Measurements from ENCODE around the gene TUT4. TPM values are rescaled to one million over a fixed set of nuclear protein-coding genes. Genes with fewer than 3 reads are reported as not detected.

The TUT4 gene
- total RNA-seq, 1 donor from 2014 or later = 36.2 TPM

DNA sequence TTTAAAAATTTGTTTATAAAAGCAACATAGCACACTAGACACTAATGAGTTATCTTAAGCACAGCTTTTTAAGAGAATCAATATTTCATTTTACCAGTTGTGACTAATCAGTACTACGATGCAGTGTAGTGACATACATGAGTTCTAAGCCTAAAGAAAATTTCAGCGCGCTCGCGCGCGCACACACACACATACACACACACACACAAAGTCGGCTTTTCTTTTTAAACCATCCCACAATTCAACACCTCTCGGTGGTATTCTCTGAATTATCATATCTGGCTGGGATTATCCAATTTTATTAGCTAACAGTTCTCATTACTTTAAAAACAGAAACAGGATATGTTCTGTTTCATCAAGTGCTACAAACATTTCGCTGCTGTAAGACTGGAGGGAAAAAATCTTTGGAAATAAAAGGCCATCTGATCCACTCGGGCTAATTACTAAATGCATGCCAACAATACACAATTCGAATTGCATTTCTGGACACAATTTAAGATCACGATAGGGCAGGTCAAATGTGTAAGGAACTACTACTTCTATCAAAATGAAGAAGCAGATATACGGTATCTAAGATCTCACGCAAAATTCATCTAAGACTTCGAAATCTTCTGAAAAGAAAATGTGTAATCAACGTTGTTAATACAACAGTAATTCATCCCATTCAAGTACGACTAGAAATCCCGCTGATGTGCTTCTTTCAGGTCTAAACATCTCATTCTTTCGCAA, 1.2 kb downstream of the TUT4 start:
- Histone ChIP-seq H3K27me3 (no peaks in the 10 kb centered on the region), H3K4me3 (peak overlapping the region; percentile 94 to 98), H3K4me1 (peaks cover 4 to 5% of the 10 kb centered on the region in 2 donors), H3K9me3 (no peaks in the 10 kb centered on the region), H3K36me3 (no peaks in the 10 kb centered on the region), H3K27ac (peak overlapping the region; percentile 86 to 92)
- DNase-seq (ENCODE audit: low spot score in 2 of 2) = no peak
- TF ChIP-seq, protein P1, sequence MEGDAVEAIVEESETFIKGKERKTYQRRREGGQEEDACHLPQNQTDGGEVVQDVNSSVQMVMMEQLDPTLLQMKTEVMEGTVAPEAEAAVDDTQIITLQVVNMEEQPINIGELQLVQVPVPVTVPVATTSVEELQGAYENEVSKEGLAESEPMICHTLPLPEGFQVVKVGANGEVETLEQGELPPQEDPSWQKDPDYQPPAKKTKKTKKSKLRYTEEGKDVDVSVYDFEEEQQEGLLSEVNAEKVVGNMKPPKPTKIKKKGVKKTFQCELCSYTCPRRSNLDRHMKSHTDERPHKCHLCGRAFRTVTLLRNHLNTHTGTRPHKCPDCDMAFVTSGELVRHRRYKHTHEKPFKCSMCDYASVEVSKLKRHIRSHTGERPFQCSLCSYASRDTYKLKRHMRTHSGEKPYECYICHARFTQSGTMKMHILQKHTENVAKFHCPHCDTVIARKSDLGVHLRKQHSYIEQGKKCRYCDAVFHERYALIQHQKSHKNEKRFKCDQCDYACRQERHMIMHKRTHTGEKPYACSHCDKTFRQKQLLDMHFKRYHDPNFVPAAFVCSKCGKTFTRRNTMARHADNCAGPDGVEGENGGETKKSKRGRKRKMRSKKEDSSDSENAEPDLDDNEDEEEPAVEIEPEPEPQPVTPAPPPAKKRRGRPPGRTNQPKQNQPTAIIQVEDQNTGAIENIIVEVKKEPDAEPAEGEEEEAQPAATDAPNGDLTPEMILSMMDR (IDR thresholded peaks at IDR 0.05) = no peak
- intact Hi-C loops (cut with DNase I) = loop anchor here (2.0 to 10.0 kb wide), 4 partner anchors 147 to 773 kb away; partner anchors contain the start of genes COA7, LRP8, ORC1 and PRPF38A

DNA sequence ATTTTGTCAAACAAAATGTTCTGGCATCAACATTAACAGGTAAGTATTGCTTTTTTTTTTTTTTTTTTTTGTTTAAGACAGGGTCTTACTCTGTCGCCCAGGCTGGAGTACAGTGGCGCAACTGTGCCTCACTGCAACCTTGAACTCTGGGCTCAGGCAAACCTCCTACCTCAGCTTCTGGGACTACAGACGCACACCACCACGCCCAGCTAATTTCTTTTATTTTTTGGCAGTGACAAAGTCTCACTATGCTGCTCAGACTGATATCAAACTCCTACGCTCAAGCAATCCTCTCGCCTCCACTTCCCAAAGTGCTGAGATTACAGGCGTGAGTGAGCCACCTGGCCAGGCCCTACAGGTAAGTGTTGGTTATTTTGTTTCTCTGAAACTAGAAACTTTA, 2.4 kb downstream of the TUT4 start:
- H3K9me3 ChIP-seq = no peaks in the 10 kb centered on the region
- H3K27me3 ChIP-seq = no peaks in the 10 kb centered on the region
- no peak overlapping the region for H3K27ac ChIP-seq
- peaks cover 4 to 5% of the 10 kb centered on the region in 2 donors for H3K4me1 ChIP-seq
- no peak for DNase-seq (ENCODE audit: low spot score in 2 of 2)
- H3K4me3 ChIP-seq = no peak overlapping the region
- TF ChIP-seq, protein P1 (IDR thresholded peaks at IDR 0.05) = no peak
- intact Hi-C loops (cut with DNase I) = loop anchor here (5.0 to 10.0 kb wide), 2 partner anchors 408 to 774 kb away; partner anchors contain the start of genes LRP8 and ZFYVE9
- no peaks in the 10 kb centered on the region for H3K36me3 ChIP-seq

DNA sequence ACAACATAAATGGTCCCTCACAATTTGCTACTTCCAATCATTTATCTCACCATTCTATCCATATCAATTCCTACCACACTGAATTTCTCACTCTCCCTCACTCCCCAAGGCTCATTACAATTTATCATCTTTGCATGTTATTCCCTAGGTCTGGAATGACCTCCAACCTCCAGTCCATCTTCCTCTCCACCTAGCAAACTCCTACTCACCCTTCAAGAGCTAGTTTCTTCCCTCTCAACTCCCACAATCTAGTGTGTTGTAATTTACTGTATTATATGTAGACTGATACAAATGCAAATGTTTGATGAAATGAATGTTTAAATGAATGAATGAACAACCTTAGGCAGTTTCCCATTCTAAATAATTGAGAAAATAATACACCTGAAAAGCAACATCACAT, 3.6 kb downstream of the TUT4 start:
- TF ChIP-seq, protein P1 (IDR thresholded peaks at IDR 0.05) = no peak
- DNase-seq (ENCODE audit: low spot score in 2 of 2) = no peak
- no peak overlapping the region for H3K27ac ChIP-seq
- no peak overlapping the region for H3K4me3 ChIP-seq
- H3K27me3 ChIP-seq = no peaks in the 10 kb centered on the region
- intact Hi-C loops (cut with DNase I) = no loop called here
- H3K9me3 ChIP-seq = no peaks in the 10 kb centered on the region
- H3K36me3 ChIP-seq = no peaks in the 10 kb centered on the region
- peaks cover 4 to 5% of the 10 kb centered on the region in 2 donors for H3K4me1 ChIP-seq

DNA sequence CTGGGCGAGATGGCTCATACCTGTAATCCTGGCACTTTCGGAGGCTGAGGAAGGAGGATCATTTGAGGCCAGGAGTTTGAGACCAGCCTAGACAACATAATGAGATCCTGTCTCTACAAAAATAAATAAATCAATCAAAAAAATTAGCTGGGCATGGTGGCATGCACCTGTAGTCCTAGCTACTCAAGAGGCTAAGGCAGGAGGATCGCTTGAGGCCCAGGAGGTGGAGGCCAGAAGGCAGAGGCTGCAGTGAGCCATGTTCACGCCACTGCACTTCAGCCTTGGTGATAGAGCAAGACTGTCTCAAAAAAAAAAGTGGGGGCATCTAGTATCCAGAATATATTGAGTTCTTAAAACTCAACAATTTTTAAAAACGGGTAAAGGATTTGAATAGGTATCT, 6.0 kb downstream of the TUT4 start:
- TF ChIP-seq, protein P1 (IDR thresholded peaks at IDR 0.05) = no peak
- Histone ChIP-seq H3K27me3 (no peaks in the 10 kb centered on the region), H3K36me3 (no peaks in the 10 kb centered on the region), H3K27ac (no peak overlapping the region), H3K9me3 (peaks cover 9 to 18% of the 10 kb centered on the region in 2 donors), H3K4me1 (peaks cover 0 to 4% of the 10 kb centered on the region in 2 donors), H3K4me3 (no peak overlapping the region)
- intact Hi-C loops (cut with DNase I) = no loop called here
- DNase-seq (ENCODE audit: low spot score in 2 of 2) = no peak

DNA sequence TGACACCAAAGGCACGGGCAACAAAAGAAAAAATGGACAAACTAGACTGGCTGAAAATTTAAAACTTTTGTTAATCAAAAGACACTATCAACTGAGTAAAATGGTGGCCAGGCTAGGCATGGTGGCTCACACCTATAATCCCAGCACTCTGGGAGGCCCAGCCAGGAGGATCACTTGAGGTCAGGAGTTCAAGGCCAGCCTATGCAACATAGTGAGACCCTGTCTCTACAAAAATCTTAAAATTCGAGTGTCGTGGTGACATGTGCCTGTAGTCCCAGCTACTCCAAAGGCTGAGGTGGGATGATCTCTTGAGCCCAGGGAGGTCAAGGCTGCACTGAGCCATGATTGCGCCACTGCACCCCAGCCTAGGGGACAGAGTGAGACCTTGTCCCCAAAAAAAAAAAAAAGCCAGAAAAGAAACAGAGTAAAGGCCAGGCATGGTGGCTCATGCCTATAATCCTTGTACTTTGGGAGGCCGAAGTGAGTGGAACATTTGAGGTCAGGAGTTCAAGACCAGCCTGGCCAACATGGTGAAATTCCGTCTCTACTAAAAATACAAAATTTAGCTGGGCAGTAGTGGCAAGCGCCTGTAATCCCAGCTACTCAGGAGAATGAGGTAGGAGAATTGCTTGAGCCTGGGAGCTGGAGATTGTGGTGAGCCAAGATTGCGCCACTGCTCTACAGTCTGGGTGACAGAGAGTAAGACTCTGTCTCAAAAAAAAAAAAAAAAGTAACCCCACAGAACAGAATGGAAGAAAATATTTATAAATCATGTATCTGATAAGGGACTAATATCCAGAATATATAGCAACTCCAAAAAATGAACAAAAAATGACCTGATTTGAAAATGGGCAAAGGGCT, 8.0 kb downstream of the TUT4 start:
- intact Hi-C loops (cut with DNase I) = no loop called here
- TF ChIP-seq, protein P1 (IDR thresholded peaks at IDR 0.05) = no peak
- DNase-seq (ENCODE audit: low spot score in 2 of 2) = peak in 1 of 2 donors; percentile 49
- Histone ChIP-seq H3K27ac (no peak overlapping the region), H3K9me3 (peaks cover 12 to 26% of the 10 kb centered on the region in 2 donors), H3K4me3 (no peak overlapping the region), H3K4me1 (no peaks in the 10 kb centered on the region), H3K27me3 (no peaks in the 10 kb centered on the region), H3K36me3 (no peaks in the 10 kb centered on the region)

Data from ascending aorta (tissue), 2 donors.